Nephron progenitor cell (in vitro differentiated cells): ENCODE data around the gene EVX2.
A peak's percentile ranks its signal among the peaks of the same experiment; 100 is the strongest.

ENCODE experiments used
- DNase-seq: peaks from one replicate; pipeline ENCODE4 v3.0.0; 2021
- H3K27ac Mint-ChIP-seq: 2 replicates; pipeline ENCODE4 v1.8.0; 2021; ENCODE audit warnings: mild to moderate bottlenecking, moderate library complexity, mixed read lengths
- H3K27me3 Mint-ChIP-seq: 2 replicates; pipeline ENCODE4 v1.8.0; 2021; ENCODE audit warnings: mild to moderate bottlenecking, low read depth, mixed read lengths; ENCODE audit not compliant: poor library complexity
- H3K36me3 Mint-ChIP-seq: 2 replicates; pipeline ENCODE4 v1.8.0; 2021; ENCODE audit warnings: low read depth, mixed read lengths
- H3K4me1 Mint-ChIP-seq: 2 replicates; pipeline ENCODE4 v1.8.0; 2021; ENCODE audit warnings: mixed read lengths
- H3K4me3 Mint-ChIP-seq: 2 replicates; pipeline ENCODE4 v1.8.0; 2021; ENCODE audit warnings: mild to moderate bottlenecking, moderate library complexity, mixed read lengths
- H3K9me3 Mint-ChIP-seq: 2 replicates; pipeline ENCODE4 v1.8.0; 2021; ENCODE audit warnings: mild to moderate bottlenecking, moderate library complexity, mixed read lengths
- TF ChIP-seq, protein P1 (sequence below): fragments of 200-600 bp; sonication (generic); IDR thresholded peaks from 2 replicates; pipeline ENCODE4 v1.5.0; 2021; ENCODE audit warnings: antibody characterized with exemption

EVX2 gene

DNA sequence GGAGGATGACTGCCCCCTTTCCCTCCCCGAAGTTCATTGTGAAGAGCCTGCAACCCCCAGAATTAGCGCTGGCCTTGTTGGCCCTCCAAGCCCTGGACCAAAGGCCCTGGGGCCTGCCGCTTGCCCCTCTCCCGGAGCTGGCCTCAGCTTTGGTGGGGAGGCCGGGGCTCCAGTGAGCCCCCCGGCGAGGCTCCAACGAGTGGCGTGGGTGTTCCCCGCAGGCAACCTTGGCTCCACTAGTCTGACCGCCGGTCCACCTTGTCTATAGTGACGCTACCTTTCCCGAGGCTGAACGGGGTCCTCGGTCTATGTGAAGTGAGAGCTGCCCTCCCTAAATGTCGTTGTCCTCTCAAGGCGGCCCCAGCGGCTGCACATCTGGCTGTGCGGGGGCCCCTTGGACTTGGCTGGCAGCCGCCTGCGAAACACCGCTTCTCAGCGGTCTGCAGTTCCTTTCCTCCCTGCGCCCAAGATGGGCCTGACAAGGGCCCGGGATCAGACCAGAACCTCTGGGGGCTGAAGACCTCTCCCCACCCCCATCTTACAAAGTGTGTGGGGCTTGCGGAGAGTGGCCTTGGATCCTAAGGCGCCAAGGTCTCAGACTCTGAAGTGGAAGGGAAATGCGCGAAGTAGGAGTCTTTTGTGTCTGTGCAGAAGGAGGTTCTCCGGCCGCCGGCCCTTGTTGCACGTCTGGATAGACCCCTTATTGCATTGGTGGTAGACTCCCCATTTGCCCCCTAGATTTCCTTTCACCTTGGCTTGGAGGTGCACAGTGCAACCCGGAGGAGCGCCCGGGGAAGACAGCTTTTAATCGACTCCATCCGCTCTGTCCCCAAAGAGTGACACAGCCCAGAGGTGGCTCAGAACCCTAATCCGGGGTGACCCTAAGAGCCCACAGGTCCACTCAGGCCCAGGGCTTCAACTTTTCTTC, 28.9 kb upstream of the EVX2 start:
- DNase-seq: no peak
- H3K9me3 Mint-ChIP-seq: no peaks in the 10 kb centered on the region
- peak overlapping the region; percentile 86 for H3K4me3 Mint-ChIP-seq
- H3K27ac Mint-ChIP-seq: peak overlapping the region; percentile 75
- no peaks in the 10 kb centered on the region for H3K36me3 Mint-ChIP-seq
- H3K27me3 Mint-ChIP-seq: peaks cover 91% of the 10 kb centered on the region
- TF ChIP-seq, protein P1, sequence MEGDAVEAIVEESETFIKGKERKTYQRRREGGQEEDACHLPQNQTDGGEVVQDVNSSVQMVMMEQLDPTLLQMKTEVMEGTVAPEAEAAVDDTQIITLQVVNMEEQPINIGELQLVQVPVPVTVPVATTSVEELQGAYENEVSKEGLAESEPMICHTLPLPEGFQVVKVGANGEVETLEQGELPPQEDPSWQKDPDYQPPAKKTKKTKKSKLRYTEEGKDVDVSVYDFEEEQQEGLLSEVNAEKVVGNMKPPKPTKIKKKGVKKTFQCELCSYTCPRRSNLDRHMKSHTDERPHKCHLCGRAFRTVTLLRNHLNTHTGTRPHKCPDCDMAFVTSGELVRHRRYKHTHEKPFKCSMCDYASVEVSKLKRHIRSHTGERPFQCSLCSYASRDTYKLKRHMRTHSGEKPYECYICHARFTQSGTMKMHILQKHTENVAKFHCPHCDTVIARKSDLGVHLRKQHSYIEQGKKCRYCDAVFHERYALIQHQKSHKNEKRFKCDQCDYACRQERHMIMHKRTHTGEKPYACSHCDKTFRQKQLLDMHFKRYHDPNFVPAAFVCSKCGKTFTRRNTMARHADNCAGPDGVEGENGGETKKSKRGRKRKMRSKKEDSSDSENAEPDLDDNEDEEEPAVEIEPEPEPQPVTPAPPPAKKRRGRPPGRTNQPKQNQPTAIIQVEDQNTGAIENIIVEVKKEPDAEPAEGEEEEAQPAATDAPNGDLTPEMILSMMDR: no peak
- H3K4me1 Mint-ChIP-seq: peaks cover 87% of the 10 kb centered on the region

DNA sequence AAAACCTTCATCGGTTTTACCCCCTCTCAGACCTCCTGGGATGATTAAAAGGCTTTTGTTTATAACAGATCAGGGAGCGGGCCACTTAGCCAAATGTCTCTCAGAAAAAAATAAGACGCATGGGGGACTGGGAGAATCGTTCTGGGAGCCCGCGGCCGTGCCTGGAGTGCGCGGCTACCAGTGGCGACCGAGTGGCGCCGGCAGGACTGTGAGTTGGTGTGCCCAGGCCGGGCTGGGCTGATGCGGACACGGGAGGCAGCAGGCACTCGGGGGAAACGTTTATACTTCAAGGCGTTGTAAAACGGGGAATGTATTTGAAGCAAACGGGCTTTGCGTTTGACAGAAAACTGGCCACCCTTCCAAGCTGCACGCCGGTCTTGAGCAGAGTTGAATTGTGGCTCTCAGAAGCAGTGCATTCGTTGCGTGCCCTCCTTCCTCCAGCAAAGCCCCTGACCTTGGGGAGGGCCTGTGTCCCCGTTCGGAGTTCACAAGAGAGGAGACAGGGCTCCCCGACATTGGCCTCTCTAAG, 28.1 kb upstream of the EVX2 start:
- TF ChIP-seq, protein P1: no peak
- Mint-ChIP-seq H3K4me3 (peak overlapping the region; percentile 86), H3K27ac (peak overlapping the region; percentile 90), H3K4me1 (peaks cover 80% of the 10 kb centered on the region), H3K27me3 (peaks cover 90% of the 10 kb centered on the region), H3K36me3 (no peaks in the 10 kb centered on the region), H3K9me3 (no peaks in the 10 kb centered on the region)
- no peak for DNase-seq

DNA sequence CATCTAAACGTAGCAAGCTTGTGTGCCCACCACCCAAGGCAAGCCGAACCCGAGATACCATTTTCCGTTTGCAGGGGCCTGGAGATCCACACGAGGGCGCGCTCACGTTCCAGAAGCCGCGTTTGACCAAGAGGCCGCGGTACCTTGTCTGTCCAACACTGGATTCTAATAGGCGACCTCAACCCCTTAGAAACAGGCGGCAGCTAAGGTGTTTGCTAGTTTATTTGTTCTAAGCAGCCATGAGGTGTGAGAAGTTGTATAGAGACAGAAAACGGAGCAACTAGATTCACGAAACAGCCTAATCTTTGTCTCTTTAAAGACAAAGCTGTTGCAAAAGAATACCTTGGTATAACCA, 27.5 kb upstream of the EVX2 start:
- Mint-ChIP-seq H3K4me3 (peak overlapping the region; percentile 86), H3K4me1 (peaks cover 76% of the 10 kb centered on the region), H3K27ac (peak overlapping the region; percentile 68), H3K27me3 (peaks cover 88% of the 10 kb centered on the region), H3K9me3 (no peaks in the 10 kb centered on the region), H3K36me3 (no peaks in the 10 kb centered on the region)
- TF ChIP-seq, protein P1: peak; percentile 75
- peak; percentile 83 for DNase-seq

DNA sequence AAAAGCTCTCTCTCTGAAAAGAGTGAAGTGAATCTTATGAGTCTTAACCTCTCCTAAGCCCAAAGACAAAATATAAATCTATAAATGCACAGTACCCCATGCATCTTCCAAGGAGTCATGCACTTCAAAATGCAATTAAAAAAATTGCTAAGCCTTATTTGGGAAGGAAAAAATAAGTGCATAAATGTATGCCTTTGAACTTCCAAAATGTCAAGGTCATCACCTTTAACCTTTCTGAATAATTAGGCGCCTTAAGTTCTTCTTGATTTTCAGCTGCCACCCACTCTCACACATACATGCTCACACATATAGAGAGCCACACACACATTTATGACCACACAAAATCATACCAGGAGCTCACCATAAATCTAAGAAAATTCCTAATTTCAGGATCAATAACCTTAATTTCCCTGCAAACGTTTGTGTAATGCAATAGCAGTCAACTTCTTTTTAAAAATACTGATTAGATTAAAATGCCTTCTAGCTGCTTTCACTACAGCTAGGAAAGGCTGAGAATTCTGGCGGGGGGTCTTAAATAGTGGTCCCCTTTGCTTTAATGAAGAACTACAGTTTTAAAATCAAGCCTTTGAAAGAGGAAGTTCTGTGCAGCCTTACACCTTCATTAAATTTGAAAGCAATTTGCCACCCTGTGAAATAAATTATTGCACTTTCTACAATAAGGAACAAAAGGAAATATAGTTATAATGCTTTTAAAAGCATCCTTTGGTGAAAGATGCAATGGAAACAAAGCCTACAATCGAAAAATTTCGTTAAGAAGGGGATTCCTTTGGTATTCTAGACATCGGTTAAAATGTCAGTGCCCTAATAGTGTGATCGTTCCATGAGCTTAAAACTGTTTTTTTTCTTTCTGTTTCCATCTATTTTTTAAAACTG, 26.9 kb upstream of the EVX2 start:
- Mint-ChIP-seq H3K4me1 (peaks cover 77% of the 10 kb centered on the region), H3K27ac (peak overlapping the region; percentile 68), H3K36me3 (no peaks in the 10 kb centered on the region), H3K4me3 (peak overlapping the region; percentile 86), H3K9me3 (no peaks in the 10 kb centered on the region), H3K27me3 (peaks cover 89% of the 10 kb centered on the region)
- no peak for DNase-seq
- TF ChIP-seq, protein P1: no peak

DNA sequence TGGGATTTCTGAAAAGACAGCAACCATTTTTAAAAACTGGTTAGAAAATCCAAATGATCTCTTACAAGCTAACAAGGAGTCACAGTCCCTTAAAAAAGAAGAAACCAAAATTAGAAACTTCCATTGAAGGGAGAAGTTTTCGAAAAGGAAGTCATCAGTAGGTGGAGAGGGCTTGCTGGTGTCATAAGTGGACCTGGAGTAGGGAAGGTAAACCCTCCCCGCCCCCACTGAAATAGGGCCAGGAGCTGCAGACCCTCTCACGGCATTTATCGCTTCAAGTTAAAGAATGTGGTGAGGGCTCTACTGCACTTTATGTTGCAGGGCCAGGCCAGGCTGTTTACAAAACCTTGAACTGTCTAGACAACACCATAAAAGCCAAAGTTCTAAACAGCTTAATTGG, 26.2 kb upstream of the EVX2 start:
- peak overlapping the region; percentile 86 for H3K4me3 Mint-ChIP-seq
- no peaks in the 10 kb centered on the region for H3K9me3 Mint-ChIP-seq
- peak; percentile 38 for DNase-seq
- TF ChIP-seq, protein P1: no peak
- peaks cover 80% of the 10 kb centered on the region for H3K4me1 Mint-ChIP-seq
- H3K27me3 Mint-ChIP-seq: peaks cover 90% of the 10 kb centered on the region
- H3K36me3 Mint-ChIP-seq: no peaks in the 10 kb centered on the region
- H3K27ac Mint-ChIP-seq: peak overlapping the region; percentile 63
